Measurements from ENCODE around the gene IRX6. TPM values are rescaled to one million over a fixed set of nuclear protein-coding genes. Genes with fewer than 3 reads are reported as not detected.

The IRX6 gene
- total and polyA plus RNA-seq, 2 donors from 2014 or later = 0.62 to 1.2 TPM

DNA sequence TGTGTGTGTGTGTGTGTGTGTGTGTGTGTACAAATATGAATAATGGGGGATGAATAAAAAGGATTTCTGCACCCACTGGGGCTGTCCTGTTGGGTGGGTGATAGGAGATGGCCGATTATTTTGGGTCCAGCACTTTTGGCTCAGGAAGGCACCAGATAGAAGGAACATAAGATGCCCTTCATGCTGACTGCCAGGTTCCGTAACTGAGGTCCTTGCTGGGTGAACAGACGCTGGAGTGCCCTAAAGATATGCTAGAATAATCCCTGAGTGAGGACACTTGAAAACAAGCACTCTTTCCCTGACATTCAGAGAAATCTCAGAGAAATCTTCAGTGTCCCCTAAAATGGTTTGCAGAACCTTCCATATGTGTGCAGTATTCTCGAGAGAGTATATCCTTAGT is 17.7 kb downstream of the IRX6 start:
- no peaks in the 10 kb centered on the region for H3K36me3 ChIP-seq (ENCODE audit: control insufficient read depth in 2 of 3, insufficient read depth in 3 of 3, low read length in 3 of 3)
- TF ChIP-seq, protein P1, sequence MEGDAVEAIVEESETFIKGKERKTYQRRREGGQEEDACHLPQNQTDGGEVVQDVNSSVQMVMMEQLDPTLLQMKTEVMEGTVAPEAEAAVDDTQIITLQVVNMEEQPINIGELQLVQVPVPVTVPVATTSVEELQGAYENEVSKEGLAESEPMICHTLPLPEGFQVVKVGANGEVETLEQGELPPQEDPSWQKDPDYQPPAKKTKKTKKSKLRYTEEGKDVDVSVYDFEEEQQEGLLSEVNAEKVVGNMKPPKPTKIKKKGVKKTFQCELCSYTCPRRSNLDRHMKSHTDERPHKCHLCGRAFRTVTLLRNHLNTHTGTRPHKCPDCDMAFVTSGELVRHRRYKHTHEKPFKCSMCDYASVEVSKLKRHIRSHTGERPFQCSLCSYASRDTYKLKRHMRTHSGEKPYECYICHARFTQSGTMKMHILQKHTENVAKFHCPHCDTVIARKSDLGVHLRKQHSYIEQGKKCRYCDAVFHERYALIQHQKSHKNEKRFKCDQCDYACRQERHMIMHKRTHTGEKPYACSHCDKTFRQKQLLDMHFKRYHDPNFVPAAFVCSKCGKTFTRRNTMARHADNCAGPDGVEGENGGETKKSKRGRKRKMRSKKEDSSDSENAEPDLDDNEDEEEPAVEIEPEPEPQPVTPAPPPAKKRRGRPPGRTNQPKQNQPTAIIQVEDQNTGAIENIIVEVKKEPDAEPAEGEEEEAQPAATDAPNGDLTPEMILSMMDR (IDR thresholded peaks at IDR 0.05; ENCODE audit: borderline replicate concordance, extremely low read depth, insufficient read depth) = no peak
- intact Hi-C loops (cut with DNase I) = no loop called here
- DNase-seq (no peak), FAIRE-seq (no peak)
- H3K4me3 ChIP-seq (ENCODE audit: low read length in 3 of 3) = no peak overlapping the region
- no peak overlapping the region for H3K9ac ChIP-seq (ENCODE audit: low read length in 3 of 3)
- no peaks in the 10 kb centered on the region for H3K9me3 ChIP-seq (ENCODE audit: control insufficient read depth in 2 of 3, insufficient read depth in 1 of 3, low read length in 3 of 3)
- H3K27me3 ChIP-seq (ENCODE audit: control insufficient read depth, insufficient read depth, low read length) = no peaks in the 10 kb centered on the region
- no peak overlapping the region for H3K27ac ChIP-seq (ENCODE audit: low read depth in 2 of 2, low read length in 2 of 2)
- H3K4me1 ChIP-seq (ENCODE audit: control insufficient read depth in 2 of 3, insufficient read depth in 2 of 3, low read depth in 1 of 3, low read length in 3 of 3) = no peaks in the 10 kb centered on the region

DNA sequence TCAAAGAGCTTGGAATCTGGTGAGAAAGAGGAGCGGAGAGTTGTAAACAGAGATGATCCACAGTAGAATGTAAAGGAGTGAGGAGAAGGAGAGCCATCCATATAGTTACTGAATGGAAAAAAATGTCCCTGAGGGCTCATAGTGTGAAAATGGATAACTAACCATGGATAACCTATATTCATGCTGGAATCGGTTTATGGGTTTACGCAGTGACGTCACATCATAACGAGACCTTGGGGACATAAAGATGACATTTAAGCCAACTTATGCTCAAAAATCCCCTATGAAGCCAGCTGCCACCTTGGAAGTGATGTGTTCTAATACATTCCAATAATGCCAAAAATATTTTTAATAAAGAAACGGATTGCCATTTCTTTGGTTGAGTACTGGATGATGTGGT is 22.5 kb downstream of the IRX6 start:
- FAIRE-seq (no peak), DNase-seq (no peak)
- Histone ChIP-seq H3K4me1 (ENCODE audit: control insufficient read depth in 2 of 3, insufficient read depth in 2 of 3, low read depth in 1 of 3, low read length in 3 of 3) (no peaks in the 10 kb centered on the region), H3K9ac (ENCODE audit: low read length in 3 of 3) (no peak overlapping the region), H3K4me3 (ENCODE audit: low read length in 3 of 3) (no peak overlapping the region), H3K27me3 (ENCODE audit: control insufficient read depth, insufficient read depth, low read length) (no peaks in the 10 kb centered on the region), H3K36me3 (ENCODE audit: control insufficient read depth in 2 of 3, insufficient read depth in 3 of 3, low read length in 3 of 3) (no peaks in the 10 kb centered on the region), H3K9me3 (ENCODE audit: control insufficient read depth in 2 of 3, insufficient read depth in 1 of 3, low read length in 3 of 3) (no peaks in the 10 kb centered on the region), H3K27ac (ENCODE audit: low read depth in 2 of 2, low read length in 2 of 2) (no peak overlapping the region)
- intact Hi-C loops (cut with DNase I) = no loop called here
- TF ChIP-seq, protein P1 (IDR thresholded peaks at IDR 0.05; ENCODE audit: borderline replicate concordance, extremely low read depth, insufficient read depth) = no peak

DNA sequence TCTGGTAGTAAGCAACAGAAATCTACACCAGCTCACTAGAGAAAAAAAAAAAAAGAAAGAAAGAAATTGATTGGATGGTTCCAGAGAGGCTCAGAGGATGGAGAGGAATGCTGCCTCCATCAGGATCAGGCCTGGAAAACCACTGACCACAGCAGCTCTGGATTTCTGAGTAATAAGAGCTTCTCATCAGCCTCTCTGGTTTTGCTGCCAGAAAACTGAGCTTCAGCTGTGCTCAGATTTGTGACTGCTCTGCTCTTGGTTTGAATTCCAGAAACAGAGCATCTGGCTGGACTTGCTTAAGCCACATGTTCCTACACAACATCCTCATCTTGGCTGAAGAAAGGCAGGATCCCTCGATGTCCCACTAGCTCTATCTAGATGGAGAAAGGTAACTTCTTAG is 25.9 kb downstream of the IRX6 start:
- Histone ChIP-seq H3K27ac (ENCODE audit: low read depth in 2 of 2, low read length in 2 of 2) (no peak overlapping the region), H3K9ac (ENCODE audit: low read length in 3 of 3) (no peak overlapping the region), H3K9me3 (ENCODE audit: control insufficient read depth in 2 of 3, insufficient read depth in 1 of 3, low read length in 3 of 3) (no peaks in the 10 kb centered on the region), H3K36me3 (ENCODE audit: control insufficient read depth in 2 of 3, insufficient read depth in 3 of 3, low read length in 3 of 3) (no peaks in the 10 kb centered on the region), H3K27me3 (ENCODE audit: control insufficient read depth, insufficient read depth, low read length) (no peaks in the 10 kb centered on the region), H3K4me1 (ENCODE audit: control insufficient read depth in 2 of 3, insufficient read depth in 2 of 3, low read depth in 1 of 3, low read length in 3 of 3) (no peaks in the 10 kb centered on the region), H3K4me3 (ENCODE audit: low read length in 3 of 3) (no peak overlapping the region)
- TF ChIP-seq, protein P1 (IDR thresholded peaks at IDR 0.05; ENCODE audit: borderline replicate concordance, extremely low read depth, insufficient read depth) = no peak
- DNase-seq = no peak
- FAIRE-seq = no peak
- intact Hi-C loops (cut with DNase I) = no loop called here

DNA sequence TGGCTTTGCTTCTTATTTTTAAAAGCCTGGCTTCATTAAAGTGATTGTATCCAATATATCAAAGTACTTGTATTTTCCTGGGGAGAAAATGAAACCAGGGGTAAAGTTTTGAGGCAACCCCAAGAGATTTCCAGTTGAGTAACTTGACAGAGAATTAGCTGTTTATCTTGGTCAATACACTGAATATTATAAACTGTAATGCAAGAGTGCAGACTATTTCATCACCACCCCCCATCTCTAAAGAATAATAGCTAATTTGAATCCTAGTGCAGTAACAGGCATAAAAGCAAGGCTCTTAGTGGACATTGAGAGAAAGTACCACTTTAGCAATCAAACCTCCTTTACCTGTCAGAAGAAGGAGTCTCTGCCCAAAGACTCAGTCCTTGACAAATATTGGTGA is 27.0 kb downstream of the IRX6 start:
- intact Hi-C loops (cut with DNase I) = no loop called here
- H3K27me3 ChIP-seq (ENCODE audit: control insufficient read depth, insufficient read depth, low read length) = no peaks in the 10 kb centered on the region
- no peak overlapping the region for H3K27ac ChIP-seq (ENCODE audit: low read depth in 2 of 2, low read length in 2 of 2)
- no peak overlapping the region for H3K9ac ChIP-seq (ENCODE audit: low read length in 3 of 3)
- no peaks in the 10 kb centered on the region for H3K9me3 ChIP-seq (ENCODE audit: control insufficient read depth in 2 of 3, insufficient read depth in 1 of 3, low read length in 3 of 3)
- no peak overlapping the region for H3K4me3 ChIP-seq (ENCODE audit: low read length in 3 of 3)
- no peaks in the 10 kb centered on the region for H3K4me1 ChIP-seq (ENCODE audit: control insufficient read depth in 2 of 3, insufficient read depth in 2 of 3, low read depth in 1 of 3, low read length in 3 of 3)
- FAIRE-seq (no peak), DNase-seq (no peak)
- no peaks in the 10 kb centered on the region for H3K36me3 ChIP-seq (ENCODE audit: control insufficient read depth in 2 of 3, insufficient read depth in 3 of 3, low read length in 3 of 3)
- TF ChIP-seq, protein P1 (IDR thresholded peaks at IDR 0.05; ENCODE audit: borderline replicate concordance, extremely low read depth, insufficient read depth) = no peak
